Activated CD4-positive, CD25-positive, alpha-beta regulatory T cell treated with anti-CD3 and anti-CD28 coated beads, Interleukin-2, amount 50 U/mL, for 72 hours (primary cell): Measurements from ENCODE around the gene AGPS.
A peak's percentile ranks its signal among the peaks of the same experiment; 100 is the strongest.
"Not testable (repeated sequence)": the region's sequence is repeated elsewhere in the genome, so short reads cannot be mapped to it uniquely, and the experiment has no call there.

Experiments
- DNase-seq: peaks from one replicate; pipeline ENCODE4 v3.0.0; 2021

The AGPS gene

DNA sequence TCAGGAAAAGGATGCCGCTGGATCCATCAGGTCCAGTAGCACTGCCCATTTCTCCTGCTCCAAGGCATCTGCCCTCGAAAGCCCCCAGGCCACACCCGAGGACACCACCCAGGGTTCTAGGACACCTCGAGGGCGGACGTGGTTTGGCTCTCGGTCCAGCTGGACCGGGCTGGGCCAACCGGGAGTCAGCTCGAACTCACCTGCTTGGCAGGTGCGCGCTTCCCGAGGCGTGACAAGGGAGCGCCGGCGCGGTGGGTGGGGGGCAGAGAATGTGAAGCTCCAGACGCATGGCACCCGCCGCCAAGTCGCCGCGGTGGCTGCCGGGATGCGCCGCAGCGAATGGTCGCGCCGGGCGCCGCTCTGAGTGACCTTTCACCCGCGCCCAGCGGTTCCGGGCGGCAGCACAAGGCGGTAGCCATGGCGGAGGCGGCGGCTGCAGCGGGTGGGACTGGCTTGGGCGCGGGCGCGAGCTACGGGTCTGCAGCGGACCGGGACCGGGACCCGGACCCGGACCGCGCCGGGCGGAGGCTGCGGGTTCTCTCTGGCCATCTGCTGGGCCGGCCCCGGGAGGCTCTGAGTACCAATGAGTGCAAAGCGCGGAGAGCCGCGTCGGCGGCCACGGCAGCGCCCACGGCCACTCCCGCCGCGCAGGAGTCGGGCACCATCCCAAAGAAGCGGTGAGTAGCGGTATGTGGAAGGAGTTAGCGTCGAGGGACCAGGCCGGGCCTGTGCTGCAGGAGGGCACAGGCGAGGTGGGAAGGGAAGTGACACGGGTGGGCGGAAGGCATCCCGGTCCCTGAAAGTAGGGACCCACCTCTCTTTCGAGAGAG lies at the start of gene AGPS:
Gene AGPS (plus strand): TSS at position 401 of the 830 bp plus-strand sequence. CDS start 17 bp downstream, at position 418.
- peak; percentile 85 for DNase-seq

DNA sequence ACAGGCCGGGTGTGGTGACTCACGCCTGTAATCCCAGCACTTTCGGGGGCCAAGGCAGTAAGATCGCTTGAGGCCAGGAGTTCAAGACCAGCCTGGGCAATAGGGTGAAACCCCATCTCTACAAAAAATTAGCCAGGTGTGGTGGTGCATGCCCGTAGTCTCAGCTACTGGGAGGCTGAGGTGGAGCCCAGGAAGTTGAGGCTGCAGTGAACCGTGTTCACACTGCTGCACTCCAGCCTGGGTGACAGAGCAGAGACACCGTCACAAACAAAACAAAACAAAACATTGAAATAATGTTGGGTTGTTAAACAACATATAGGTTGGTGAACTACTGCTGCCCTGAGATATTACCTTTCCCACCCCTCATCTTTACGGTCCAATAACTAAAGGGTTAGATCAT lies 48.8 kb upstream of the AGPS start:
- no peak for DNase-seq

DNA sequence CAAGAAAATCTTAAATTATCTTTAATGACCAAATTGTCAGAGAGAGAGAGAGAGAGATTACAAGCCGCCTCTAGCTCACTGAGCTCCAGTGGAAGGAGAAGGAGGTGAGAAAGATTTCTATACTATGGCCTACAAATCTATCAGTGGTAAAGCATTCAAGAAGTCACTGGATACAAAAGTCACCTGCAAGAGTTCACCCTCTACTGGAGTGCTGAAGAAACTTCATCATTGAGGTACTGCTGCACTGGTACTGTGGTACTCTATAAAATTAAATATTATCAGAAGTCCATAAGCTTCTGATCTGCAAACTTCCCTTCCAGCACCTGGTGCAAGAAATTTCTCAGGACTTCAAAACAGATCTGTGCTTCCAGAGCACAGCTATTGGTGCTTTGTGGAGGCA lies 48.3 kb upstream of the AGPS start:
- DNase-seq, result no peak

DNA sequence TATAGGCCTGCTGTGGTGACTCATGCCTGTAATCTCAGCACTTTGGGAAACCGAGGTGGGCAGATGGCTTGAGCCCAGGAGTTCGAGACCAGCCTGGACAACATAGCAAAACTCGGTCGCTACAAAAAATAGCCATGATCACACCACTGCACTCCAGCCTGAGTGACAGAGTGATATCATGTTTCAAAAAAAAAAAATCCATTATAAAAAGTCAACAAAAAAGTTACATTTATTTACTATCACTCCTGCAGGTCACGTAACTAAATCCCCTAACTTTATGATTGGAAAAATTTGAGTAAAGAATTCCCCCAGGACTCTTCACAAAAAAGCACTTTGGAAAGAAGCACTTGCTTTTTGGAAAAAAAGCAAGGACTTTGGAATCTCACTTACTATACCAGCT lies 46.4 kb upstream of the AGPS start:
- no peak for DNase-seq

DNA sequence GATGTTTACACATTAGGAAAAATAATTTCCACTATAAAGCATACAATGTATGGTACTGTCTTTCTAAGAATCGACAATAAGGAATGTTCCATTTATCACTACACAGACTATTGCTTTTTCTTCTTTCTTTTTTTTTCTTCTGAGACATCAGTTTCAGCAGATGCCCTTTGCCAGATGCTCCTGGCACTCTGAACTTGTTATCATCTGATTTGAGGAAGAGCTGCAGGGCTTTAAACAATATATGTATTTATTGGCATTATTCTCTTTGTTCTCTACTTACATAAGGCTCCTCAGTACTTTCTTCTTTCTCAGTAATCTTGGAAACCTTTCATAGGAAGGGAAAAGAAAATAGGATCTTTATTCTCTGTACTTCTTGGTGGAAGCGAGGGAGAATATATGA lies 45.0 kb upstream of the AGPS start:
- no peak for DNase-seq

DNA sequence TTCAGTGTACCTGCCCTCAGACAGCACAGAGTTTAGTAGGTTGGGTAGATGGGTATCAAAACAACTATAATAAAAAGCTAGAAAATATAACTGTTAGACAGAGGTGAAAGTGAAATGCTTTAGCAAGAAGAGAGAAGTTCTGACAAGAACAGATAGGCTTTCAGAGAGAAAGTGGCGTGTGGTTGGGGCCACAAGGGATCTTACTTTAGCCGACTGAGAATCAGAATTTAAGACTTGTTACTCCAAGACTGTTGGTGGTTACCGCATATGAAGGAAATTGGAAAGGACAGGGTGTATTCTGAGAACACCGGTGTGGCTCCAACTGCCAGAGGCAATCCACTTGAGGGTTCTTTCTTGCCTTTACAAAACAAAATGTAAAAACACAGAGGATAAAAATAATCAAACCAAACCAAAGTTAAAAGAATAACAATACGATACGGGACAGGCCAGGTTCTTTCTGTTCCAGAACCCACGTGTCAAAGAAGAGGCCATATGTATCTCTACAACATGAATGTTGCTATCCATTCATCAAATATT lies 44.4 kb upstream of the AGPS start:
- DNase-seq, result no peak

DNA sequence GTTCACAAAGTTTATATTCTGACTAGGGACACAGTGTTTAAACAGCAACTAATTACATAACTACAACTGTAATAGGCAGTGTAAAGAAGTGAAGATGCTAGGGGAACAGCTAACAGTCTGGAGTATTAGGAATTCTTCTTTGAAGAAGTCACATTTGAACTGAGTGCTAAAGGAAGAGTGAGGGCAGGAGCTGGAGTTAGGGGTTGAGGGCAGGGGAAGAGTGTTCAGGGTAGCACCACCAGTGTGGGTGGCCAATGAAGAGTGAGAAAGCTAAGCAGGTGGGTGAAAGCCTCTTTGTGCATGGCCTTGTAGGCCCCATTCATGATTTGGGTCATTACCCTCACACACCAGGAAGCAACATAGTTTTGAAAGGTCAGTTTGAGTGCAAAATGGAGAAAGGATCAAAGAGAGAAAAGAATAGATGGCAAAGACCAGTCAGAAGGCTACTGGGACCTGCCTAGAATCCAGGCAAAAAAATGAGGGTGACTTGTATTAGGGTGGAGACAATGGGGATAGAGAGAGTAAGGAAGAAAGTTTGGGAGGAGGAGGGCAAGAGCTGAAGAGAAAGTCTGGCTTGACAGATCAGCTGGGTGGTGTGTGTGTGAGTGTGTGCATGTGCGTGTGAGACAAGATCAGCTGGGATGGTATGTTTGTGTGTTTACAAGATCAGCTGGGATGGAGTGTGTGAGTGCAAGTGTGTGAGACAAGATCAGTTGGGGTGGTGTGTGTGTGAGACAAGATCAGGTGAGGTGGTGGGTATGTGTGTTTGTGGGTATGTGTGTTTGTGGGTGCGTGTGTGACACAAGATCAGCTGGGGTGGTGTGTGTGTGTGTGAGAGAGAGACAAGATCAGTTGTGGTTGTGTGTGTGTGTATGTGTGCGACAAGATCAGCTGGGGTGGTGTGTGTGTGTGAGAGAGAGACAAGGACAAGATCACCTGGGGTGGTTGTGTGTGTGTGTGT lies 43.6 kb upstream of the AGPS start:
- DNase-seq, result no peak

DNA sequence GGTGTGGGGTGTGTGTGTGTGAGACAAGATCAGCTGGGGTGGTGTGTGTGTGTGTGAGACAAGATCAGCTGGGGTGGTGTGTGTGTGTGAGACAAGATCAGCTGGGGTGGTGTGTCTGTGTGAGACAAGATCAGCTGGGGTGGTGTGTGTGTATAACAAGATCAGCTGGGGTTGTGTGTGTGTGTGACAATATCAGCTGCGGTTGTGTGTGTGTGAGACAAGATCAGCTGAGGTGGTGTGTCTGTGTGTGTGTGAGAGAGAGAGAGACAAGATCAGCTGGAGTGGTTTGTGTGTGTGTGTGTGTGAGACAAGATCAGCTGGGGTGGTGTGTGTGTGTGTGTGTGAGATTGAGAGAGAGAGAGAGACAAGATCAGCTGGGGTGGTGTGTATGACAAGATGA lies 41.9 kb upstream of the AGPS start:
- not testable (repeated sequence) for DNase-seq

DNA sequence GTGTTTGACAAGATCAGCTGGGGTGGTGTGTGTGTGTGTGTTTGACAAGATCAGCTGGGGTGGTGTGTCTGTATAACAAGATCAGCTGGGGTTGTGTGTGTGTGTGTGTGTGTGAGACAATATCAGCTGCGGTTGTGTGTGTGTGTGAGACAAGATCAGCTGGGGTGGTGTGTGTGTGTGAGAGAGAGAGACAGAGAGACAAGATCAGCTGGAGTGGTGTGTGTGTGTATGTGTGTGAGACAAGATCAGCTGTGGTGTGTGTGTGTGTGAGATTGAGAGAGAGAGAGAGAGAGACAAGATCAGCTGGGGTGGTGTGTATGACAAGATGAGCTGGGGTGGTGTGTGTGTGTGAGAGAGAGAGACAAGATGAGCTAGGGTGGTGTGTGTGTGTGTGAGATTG lies 41.5 kb upstream of the AGPS start:
- not testable (repeated sequence) for DNase-seq

DNA sequence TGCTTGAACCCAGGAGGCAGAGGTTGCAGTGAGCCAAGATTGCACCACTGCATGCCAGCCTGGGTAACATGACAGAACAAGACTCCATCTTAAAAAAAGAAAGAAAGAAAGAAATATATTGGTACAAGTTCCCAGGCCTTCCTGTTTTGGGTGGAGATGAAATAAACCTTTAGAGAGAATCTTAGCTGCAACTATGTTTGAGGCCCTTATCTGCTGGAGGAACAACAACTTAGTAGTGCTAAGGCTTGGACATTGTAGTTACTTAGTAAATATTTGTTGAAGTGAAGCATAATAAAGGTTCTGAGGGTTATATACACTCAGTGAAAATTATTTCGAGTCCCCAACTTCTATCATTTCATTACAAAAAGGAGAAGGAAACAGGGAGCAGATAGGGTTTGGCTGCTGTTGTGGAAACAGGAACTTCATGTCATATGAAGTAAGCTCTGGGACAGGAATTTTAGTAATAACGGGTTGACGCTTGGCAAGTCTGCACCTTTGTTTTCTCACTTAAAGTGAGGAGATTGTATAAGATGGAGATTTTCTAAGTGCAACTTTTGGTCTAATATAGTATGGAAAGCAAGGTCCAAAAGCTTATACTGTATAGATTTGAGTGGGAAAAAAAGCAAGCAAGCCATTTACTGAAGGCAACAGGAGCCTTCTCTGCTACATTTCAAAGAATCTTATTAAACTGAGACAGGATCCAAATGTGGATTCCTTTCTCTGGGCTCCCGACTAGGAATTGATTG lies 40.0 kb upstream of the AGPS start:
- no peak for DNase-seq

DNA sequence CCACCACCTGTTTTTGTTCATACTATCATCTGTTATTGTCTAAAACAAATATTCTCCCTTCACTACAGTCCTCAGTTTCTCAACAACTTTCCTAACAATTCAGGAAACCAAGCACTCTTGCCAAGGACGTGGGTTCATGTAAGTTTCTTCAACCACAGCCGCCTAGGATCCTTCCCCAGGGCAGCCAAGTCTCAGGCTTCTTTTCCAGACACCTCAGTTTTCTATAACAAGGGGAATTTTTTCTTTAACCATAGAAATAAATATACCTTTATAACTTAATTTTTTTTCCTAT lies 39.4 kb upstream of the AGPS start:
- no peak for DNase-seq

DNA sequence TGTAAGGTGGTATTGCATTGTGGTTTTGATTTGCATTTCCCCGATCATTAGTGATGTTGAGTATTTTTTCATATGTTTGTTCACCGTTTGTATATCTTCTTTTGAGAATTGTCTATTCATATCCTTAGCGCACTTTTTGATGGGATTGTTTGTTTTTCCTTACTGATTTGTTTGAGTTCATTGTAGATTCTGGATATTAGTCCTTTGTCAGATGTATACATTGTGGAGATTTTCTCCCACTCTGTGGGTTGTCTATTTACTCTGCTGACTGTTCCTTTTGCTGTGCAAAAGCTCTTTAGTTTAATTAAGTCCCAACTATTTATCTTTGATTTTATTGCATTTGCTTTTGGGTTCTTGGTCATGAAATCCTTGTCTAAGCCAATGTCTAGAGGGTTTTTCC lies 38.0 kb upstream of the AGPS start:
- DNase-seq, result not testable (repeated sequence)

DNA sequence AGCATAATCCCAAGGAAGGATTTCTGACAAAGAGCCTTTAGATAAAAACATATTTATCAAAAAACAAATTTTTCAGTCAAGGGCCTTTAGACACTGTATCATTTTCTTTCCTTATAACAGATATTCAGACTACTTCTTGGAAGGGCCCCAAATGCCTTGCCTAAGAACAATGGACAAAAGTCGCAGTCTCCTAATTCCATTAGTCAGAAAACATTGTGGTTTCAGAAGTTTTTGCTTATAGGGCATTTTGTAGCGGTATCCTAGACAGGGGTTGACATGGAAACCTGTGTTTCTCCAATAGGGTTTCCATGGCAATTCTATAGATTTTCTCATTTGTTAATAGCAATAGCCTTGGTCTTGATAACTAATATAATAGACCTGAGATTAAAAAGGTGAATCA lies 36.7 kb upstream of the AGPS start:
- no peak for DNase-seq

DNA sequence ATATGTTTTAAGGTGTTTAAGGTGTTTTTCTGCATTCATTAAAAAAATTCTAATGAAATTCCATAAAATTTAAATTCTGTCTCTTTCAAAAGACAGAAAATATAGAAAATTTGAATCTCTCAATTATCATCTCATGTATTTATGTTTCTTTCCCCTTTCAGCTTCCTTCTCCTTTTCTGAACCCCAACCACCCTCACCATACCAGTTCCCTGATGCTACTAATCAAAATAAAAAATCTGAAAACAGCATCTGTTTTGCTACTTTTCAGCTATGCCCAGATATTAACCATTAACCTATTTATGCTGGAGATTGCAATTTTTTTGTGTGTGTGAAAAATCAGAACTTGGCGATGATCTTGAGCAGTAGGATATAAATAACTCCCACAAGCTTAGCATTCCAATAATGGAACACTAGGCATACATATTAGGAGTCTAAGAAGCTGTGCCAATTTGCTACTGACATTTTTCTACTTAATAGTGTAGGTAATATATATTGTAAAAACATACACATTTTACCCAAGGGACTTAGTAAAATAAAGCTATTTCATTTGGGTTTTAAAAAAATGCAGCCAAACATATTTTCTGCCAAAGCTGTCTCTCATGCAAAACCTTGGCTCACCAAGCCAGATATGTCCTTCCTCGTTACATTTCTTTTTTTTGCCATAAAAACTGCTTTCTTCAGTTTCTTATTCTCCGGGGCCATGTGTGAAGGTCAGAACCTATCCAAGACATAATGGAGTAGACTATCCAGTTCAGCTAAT lies 32.6 kb upstream of the AGPS start:
- no peak for DNase-seq

DNA sequence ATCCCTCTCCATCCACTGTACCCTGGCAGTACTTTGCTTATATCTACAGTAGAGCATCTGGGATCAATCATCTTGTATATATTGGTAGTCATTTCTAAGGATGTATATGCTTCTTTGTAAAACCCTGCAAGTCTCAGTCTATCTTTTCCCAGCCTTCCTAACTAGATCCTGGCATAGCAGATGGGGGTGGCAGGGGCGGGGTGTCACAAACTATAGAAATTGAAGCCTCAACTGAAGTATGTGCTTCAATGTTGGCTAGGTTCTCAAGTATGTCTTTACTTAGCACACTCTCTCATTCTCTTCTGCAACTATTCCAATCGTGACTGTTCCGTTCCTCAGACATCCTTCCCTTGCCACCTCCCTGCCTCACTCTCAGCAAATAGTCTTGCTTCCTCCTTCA lies 30.1 kb upstream of the AGPS start:
- DNase-seq, result no peak

DNA sequence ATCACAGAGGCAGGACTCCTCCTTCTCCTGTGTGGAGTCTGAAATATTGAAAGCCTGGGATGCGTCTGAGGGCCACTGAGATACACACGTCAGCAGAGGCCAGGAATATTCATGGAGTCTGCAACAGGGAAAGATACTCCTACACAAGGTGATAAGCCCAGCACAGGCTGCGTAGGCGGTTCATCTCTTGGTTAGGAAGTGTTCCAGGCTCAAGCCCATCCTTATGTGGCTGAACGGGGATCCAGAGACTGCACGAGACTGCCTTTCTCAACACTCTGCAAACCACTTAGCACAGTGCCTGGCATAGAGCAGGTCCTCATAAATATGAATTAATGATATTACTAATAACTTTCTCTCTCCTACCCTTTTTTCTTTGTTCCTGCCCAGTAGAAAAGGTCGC lies 29.2 kb upstream of the AGPS start:
- DNase-seq, result no peak

DNA sequence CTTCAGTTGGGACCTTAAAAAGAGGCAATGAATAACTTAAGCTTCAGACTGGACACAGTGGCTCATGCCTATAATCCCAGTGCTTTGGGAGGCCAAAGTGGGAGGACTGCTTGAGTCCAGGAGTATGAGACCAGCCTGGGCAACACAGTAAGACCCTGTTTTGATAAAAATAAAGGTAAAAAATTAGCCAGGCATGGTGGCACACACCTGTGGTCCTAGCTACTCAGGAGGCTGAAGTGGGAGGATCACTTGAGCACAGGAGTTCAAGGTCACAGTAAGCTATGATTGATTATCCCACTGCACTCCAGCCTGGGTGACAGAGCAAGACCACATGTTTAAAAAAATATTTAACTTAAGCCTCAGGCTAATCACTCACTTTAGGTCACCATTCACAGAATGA lies 26.8 kb upstream of the AGPS start:
- DNase-seq, result not testable (repeated sequence)

DNA sequence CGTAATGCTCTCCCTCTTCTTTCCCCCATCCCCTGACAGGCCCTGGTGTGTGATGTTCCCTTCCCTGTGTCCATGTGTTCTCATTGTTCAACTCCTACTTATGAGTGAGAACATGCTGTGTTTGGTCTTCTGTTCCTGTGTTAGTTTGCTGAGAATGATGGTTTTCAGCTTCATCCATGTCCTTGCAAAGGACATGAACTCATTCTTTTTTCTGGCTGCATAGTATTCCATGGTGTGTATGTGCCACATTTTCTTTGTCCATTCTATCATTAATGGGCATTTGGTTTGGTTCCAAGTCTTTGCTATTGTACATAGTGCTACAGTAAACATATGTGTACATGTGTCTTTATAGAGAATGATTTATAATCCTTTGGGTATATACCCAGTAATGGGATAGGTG lies 24.6 kb upstream of the AGPS start:
- not testable (repeated sequence) for DNase-seq

DNA sequence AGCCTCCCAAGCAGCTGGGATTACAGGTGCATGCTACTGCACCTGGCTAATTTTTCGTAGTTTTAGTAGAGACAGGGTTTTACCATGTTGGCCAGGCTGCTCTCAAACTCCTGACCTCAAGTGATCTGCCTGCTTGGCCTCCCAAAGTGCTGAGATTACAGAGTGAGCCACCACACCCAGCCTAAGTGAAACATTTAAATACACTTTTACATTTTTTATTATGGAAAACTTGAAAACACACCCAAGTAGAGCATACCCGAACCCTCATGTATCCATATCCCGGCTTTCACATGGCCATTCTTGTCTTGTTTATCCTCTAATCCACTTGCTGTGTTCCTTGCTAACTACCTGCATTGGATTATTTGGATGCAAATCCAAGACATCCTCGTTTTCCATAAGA lies 13.2 kb upstream of the AGPS start:
- DNase-seq, result no peak

DNA sequence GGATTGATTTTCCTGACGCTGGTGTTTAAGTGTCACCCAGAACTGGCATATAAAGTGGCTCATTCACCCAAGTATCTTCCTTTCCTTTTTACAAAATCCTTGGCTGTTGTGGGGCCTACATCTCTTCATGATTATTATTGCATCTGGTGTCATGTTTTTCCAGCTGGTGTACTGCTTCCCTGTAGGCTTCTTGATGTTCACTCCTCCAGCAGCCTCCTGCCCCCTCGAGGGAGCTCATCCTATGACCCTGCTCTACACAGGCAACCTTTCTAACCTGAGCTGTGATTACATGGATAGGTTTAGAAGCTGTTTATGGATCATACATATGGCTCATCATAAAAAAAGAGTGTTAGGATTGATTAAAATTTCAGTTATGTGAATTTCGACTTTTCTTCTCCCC lies 12.4 kb upstream of the AGPS start:
- DNase-seq, result no peak

DNA sequence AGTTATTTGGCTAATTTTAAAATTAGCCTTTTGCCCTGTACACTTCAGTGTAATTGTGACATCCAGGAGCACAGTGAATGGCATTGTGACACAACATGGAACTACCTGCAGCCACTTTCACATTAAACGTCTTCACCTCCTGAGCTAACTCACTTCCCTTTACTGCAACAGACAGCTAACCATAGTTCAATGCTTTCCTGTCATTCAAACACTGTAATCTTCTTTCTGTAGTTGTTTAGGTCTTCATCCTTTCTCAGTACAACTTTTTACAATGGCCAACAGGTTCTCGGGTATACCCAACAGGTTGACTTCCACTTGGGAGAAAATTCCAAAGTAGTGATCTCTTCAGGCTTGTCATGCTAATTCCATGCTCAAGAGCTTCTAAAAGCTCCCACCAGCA lies 8.6 kb upstream of the AGPS start:
- no peak for DNase-seq

DNA sequence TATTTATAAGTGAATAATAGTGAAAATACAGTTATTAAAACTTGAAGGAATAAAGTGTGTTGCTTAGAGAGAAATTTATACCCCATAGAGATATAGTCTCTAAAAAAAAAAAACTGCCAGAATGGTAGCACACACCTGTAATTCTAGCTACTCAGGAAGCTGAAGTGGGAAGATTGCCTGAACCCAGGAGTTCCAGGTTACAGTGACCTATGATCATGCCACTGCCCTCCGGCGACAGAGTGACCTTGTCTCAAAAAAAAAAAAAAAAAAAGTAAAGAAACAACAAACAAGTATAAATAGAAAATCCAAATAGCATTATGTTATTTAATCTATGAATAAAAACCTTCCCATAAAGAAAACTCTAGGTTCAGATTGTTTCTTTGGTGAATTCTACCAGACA lies 7.4 kb upstream of the AGPS start:
- no peak for DNase-seq
